Esophagus muscularis mucosa (tissue), 3 donors: ENCODE results near the gene DOCK3.
A peak's percentile ranks its signal among the peaks of the same experiment; 100 is the strongest.

Experiments used
- POLR2AphosphoS5 ChIP-seq, 2 donors: sonication (generic); formaldehyde crosslinking; IDR thresholded peaks; one replicate each; pipeline ENCODE4 v1.6.1; 2017; ENCODE audit warnings: antibody characterized with exemption in 2 of 2
- TF ChIP-seq, protein P1 (sequence below), 3 experiments: fragments of 200-600 bp in 2 of 3; fragments of 450-650 bp in 1 of 3; sonication (generic) in 2 of 3; IDR thresholded peaks; one replicate each; pipeline ENCODE4 v1.5.1; 2017 to 2019; ENCODE audit warnings: antibody characterized with exemption in 3 of 3, mild to moderate bottlenecking in 2 of 3, moderate library complexity in 1 of 3

DNA sequence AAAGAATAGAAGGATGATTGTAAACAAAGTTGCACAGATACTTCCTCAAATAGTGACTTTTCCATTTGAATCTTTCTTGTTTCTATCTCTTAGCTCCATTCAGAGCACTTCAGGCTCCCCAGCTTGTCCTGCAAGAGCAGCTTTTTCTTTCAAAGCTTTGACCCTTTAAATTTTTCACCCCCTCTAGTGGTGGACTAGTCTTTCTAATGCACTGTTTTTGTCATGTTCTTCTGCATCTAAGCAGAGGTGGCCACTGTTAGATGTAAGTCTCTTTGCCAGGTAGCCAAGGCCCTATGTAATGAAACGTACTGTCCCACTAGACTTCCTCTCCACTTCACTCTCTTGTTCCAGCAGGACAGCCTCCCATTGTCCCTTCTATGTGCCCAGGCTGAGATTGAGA, 636.3 kb downstream of the DOCK3 start:
- TF ChIP-seq, protein P1, sequence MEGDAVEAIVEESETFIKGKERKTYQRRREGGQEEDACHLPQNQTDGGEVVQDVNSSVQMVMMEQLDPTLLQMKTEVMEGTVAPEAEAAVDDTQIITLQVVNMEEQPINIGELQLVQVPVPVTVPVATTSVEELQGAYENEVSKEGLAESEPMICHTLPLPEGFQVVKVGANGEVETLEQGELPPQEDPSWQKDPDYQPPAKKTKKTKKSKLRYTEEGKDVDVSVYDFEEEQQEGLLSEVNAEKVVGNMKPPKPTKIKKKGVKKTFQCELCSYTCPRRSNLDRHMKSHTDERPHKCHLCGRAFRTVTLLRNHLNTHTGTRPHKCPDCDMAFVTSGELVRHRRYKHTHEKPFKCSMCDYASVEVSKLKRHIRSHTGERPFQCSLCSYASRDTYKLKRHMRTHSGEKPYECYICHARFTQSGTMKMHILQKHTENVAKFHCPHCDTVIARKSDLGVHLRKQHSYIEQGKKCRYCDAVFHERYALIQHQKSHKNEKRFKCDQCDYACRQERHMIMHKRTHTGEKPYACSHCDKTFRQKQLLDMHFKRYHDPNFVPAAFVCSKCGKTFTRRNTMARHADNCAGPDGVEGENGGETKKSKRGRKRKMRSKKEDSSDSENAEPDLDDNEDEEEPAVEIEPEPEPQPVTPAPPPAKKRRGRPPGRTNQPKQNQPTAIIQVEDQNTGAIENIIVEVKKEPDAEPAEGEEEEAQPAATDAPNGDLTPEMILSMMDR (IDR thresholded peaks at IDR 0.05): peak in 1 of 3 experiments; percentile 17
- TF ChIP-seq POLR2AphosphoS5 (IDR thresholded peaks at IDR 0.05): no peak
